ENCODE results near the gene UBTD2.

- TF ChIP-seq ATF2 (IDR thresholded peaks at IDR 0.05; ENCODE audit: low read length) (no peak), MEF2A (IDR thresholded peaks at IDR 0.05; ENCODE audit: insufficient read depth, low read depth, low read length) (no peak), SRF (IDR thresholded peaks at IDR 0.05; ENCODE audit: low read depth in 2 of 2, low read length in 2 of 2) (no peak), PRDM15 (CRISPR knock-in tag; IDR thresholded peaks at IDR 0.05) (no peak), CTCF (IDR thresholded peaks at IDR 0.05 in 2 of 3, conservative IDR thresholded peaks at IDR 0.05 in 1 of 3; ENCODE audit: control insufficient read depth in 2 of 3, extremely low read depth in 1 of 3, insufficient read depth in 1 of 3, low read depth in 3 of 3, low read length in 3 of 3) (no peak), POLR2AphosphoS5 (IDR thresholded peaks at IDR 0.05; ENCODE audit: low read length) (no peak), BMI1 (IDR thresholded peaks at IDR 0.05; ENCODE audit: borderline replicate concordance) (no peak), ESRRA (IDR thresholded peaks at IDR 0.05; ENCODE audit: low read length) (no peak), BHLHE40 (IDR thresholded peaks at IDR 0.05; ENCODE audit: borderline replicate concordance in 1 of 2, low read depth in 2 of 2, low read length in 1 of 2) (no peak)
Measured at GRCh38 chr5:172294831-172295230, 11.3 kb upstream of the UBTD2 start.
